Upper lobe of left lung (tissue), 4 donors: ENCODE results near the gene PRKCE.

Experiments
- EP300 ChIP-seq, 4 donors: sonication (generic); formaldehyde crosslinking; IDR thresholded peaks; one replicate each; pipeline ENCODE4 v1.5.1; 2017; ENCODE audit warnings: antibody characterized with exemption in 4 of 4, control low read depth in 2 of 4
- POLR2A ChIP-seq, 4 donors: fragments of 450-650 bp; IDR thresholded peaks; one replicate each; pipeline ENCODE4 v1.5.1; 2016 to 2017; ENCODE audit warnings: antibody characterized with exemption in 4 of 4, mild to moderate bottlenecking in 2 of 4
- POLR2AphosphoS5 ChIP-seq, 2 donors: sonication (generic); formaldehyde crosslinking; IDR thresholded peaks; one replicate each; pipeline ENCODE4 v1.5.1; 2017; ENCODE audit warnings: antibody characterized with exemption in 2 of 2
- TF ChIP-seq, protein P1 (sequence below), 6 experiments: fragments of 450-650 bp in 4 of 6; fragments of 200-600 bp in 2 of 6; sonication (generic) in 2 of 6; IDR thresholded peaks; one replicate each; pipeline ENCODE4 v1.5.1; 2016 to 2019; ENCODE audit warnings: antibody characterized with exemption in 6 of 6

DNA sequence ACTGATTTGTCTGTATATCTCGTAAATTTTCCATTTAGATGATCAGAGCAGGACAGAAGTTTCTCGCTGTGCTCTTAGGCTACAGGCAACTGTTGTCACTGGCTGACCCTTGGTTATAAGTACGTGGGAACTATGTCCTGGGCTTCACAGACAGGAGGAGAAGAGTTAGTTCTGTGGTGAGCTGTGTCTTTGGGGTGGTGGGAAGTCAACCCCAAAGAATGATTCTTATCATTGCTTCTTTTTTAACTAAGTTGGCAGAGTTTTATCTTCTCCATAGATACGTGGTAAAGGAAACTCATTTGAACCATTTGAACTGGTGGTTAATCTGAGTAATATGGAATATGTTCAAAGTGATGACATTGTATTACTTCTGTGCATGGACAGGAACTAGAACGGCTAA lies 415.1 kb downstream of the PRKCE start:
- TF ChIP-seq, protein P1, sequence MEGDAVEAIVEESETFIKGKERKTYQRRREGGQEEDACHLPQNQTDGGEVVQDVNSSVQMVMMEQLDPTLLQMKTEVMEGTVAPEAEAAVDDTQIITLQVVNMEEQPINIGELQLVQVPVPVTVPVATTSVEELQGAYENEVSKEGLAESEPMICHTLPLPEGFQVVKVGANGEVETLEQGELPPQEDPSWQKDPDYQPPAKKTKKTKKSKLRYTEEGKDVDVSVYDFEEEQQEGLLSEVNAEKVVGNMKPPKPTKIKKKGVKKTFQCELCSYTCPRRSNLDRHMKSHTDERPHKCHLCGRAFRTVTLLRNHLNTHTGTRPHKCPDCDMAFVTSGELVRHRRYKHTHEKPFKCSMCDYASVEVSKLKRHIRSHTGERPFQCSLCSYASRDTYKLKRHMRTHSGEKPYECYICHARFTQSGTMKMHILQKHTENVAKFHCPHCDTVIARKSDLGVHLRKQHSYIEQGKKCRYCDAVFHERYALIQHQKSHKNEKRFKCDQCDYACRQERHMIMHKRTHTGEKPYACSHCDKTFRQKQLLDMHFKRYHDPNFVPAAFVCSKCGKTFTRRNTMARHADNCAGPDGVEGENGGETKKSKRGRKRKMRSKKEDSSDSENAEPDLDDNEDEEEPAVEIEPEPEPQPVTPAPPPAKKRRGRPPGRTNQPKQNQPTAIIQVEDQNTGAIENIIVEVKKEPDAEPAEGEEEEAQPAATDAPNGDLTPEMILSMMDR (IDR thresholded peaks at IDR 0.05), result no peak
- TF ChIP-seq POLR2A (IDR thresholded peaks at IDR 0.05), result no peak
- no peak for TF ChIP-seq POLR2AphosphoS5 (IDR thresholded peaks at IDR 0.05)
- TF ChIP-seq EP300 (IDR thresholded peaks at IDR 0.05), result no peak
